ENCODE data around the gene OR2L13. TPM values are rescaled to one million over a fixed set of nuclear protein-coding genes. Genes with fewer than 3 reads are reported as not detected.

OR2L13 gene, protein sequence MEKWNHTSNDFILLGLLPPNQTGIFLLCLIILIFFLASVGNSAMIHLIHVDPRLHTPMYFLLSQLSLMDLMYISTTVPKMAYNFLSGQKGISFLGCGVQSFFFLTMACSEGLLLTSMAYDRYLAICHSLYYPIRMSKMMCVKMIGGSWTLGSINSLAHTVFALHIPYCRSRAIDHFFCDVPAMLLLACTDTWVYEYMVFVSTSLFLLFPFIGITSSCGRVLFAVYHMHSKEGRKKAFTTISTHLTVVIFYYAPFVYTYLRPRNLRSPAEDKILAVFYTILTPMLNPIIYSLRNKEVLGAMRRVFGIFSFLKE
- total RNA-seq, result not detected in 2 replicates
- total RNA-seq (2013), result 0.70 TPM
- 0.27 and 0.73 TPM in 2 replicates for polyA plus RNA-seq
- polyA minus RNA-seq, result 0.71 and 0.94 TPM in 2 replicates

DNA sequence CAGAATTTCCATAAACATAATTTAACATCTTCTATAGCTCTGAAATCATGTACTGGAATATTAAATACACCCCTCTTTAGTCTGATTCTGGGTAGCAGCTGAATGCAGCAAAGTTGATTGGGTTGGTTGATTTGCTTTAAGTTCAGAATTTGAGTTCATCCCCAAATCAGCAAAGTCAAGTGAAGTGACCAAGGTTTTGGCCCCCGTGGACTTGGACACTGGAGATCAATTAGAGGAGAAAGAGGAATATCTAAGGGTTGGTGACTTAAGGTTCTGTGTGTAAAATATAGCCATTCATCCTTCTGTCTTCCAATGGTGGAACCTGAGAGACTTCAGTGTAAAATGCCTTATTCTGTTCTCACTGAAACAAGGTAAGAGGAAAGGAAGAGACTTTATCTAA lies at the start of gene OR2L13:
OR2L13 (plus strand) TSS at position 301 of the 400 bp plus-strand sequence. CDS start 4,192 bp downstream, outside the sequence.
- H3K4me3 ChIP-seq (ENCODE audit: control extremely low read depth in 1 of 5, extremely low read depth in 1 of 5, insufficient read depth in 1 of 5, low read depth in 2 of 5, low read length in 4 of 5), result no peak within 1 kb of the TSS
- no peak within 1 kb of the TSS for H2AFZ ChIP-seq (ENCODE audit: insufficient read depth, low read depth, low read length, poor library complexity, severe bottlenecking)
- no peaks in the 10 kb centered on the region for H4K20me1 ChIP-seq (ENCODE audit: control insufficient read depth, insufficient read depth, low read length, poor library complexity, severe bottlenecking)
- no peak within 1 kb of the TSS for H3K4me2 ChIP-seq (replicated peaks; ENCODE audit: low read depth, low read length, poor library complexity, severe bottlenecking)
- TF ChIP-seq, protein P1, sequence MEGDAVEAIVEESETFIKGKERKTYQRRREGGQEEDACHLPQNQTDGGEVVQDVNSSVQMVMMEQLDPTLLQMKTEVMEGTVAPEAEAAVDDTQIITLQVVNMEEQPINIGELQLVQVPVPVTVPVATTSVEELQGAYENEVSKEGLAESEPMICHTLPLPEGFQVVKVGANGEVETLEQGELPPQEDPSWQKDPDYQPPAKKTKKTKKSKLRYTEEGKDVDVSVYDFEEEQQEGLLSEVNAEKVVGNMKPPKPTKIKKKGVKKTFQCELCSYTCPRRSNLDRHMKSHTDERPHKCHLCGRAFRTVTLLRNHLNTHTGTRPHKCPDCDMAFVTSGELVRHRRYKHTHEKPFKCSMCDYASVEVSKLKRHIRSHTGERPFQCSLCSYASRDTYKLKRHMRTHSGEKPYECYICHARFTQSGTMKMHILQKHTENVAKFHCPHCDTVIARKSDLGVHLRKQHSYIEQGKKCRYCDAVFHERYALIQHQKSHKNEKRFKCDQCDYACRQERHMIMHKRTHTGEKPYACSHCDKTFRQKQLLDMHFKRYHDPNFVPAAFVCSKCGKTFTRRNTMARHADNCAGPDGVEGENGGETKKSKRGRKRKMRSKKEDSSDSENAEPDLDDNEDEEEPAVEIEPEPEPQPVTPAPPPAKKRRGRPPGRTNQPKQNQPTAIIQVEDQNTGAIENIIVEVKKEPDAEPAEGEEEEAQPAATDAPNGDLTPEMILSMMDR (IDR thresholded peaks at IDR 0.05), result no peak
- no peak for TF ChIP-seq EZH2 (IDR thresholded peaks at IDR 0.05; ENCODE audit: borderline replicate concordance, insufficient read depth, low read depth, low read length, poor library complexity, severe bottlenecking)
- H3K4me1 ChIP-seq (ENCODE audit: control insufficient read depth in 2 of 2, insufficient read depth in 2 of 2, low read length in 2 of 2), result no peaks in the 10 kb centered on the region
- no peaks in the 10 kb centered on the region for H3K36me3 ChIP-seq (replicated peaks in 1 of 2; ENCODE audit: control extremely low read depth in 1 of 2, control insufficient read depth in 1 of 2, extremely low read depth in 1 of 2, insufficient read depth in 2 of 2, low read length in 1 of 2)
- no peak within 1 kb of the TSS for H3K9ac ChIP-seq (ENCODE audit: low read length)
- POLR2A ChIA-PET, result no interaction called here
- H3K27ac Mint-ChIP-seq, result no peak within 1 kb of the TSS
- H3K9me3 ChIP-seq (ENCODE audit: control extremely low read depth in 1 of 3, control insufficient read depth in 2 of 3, insufficient read depth in 1 of 3, low read length in 2 of 3), result no peaks in the 10 kb centered on the region
- CTCF ChIA-PET, result no interaction called here
- no peaks in the 10 kb centered on the region for H3K4me1 Mint-ChIP-seq
- no peaks in the 10 kb centered on the region for H3K27me3 Mint-ChIP-seq
- no peaks in the 10 kb centered on the region for H3K27me3 ChIP-seq (replicated peaks in 1 of 4; ENCODE audit: control extremely low read depth in 1 of 4, control insufficient read depth in 3 of 4, insufficient read depth in 4 of 4, low read length in 3 of 4)
- no peaks in the 10 kb centered on the region for H3K79me2 ChIP-seq (ENCODE audit: control insufficient read depth, insufficient read depth, low read length)
- H3K27ac ChIP-seq (ENCODE audit: low read length in 2 of 2), result no peak within 1 kb of the TSS
- no peak within 1 kb of the TSS for H3K4me3 Mint-ChIP-seq
- intact Hi-C loops (cut with micrococcal nuclease), result no loop called here
- H3K9me3 Mint-ChIP-seq (ENCODE audit: insufficient read depth), result peaks cover 4% of the 10 kb centered on the region
- no CpG with 5 or more reads among the region's 1 CpG for WGBS (ENCODE audit: insufficient coverage)
- no peak for ATAC-seq (ENCODE audit: low read depth)
- DNase-seq, result no peak

DNA sequence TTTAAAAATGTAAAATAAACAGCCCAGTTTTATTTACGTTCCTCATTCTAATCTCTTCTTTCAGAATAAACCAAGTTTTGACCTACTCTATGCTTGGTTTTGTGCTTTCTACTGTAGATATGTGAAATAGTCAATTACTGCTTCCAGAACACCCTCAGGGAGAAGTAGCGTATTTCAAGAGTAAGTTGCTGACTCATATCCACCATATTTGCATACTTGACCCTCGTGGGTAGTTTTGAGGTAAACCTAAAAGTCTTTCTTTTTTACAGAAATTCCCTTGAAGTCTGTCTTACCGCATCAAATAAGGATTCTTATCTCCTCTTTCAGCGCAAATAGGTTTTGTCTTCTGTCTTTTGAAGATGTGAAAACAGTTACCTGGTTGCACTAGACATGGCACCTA lies 49.8 kb upstream of the OR2L13 start:
- TF ChIP-seq, protein P1 (IDR thresholded peaks at IDR 0.05), result no peak
- TF ChIP-seq EZH2 (IDR thresholded peaks at IDR 0.05; ENCODE audit: borderline replicate concordance, insufficient read depth, low read depth, low read length, poor library complexity, severe bottlenecking), result no peak
- Histone ChIP-seq H3K4me3 (ENCODE audit: control extremely low read depth in 1 of 5, extremely low read depth in 1 of 5, insufficient read depth in 1 of 5, low read depth in 2 of 5, low read length in 4 of 5) (no peak overlapping the region), H3K79me2 (ENCODE audit: control insufficient read depth, insufficient read depth, low read length) (no peaks in the 10 kb centered on the region), H2AFZ (ENCODE audit: insufficient read depth, low read depth, low read length, poor library complexity, severe bottlenecking) (no peak overlapping the region), H3K9ac (ENCODE audit: low read length) (no peak overlapping the region), H3K27ac (ENCODE audit: low read length in 2 of 2) (no peak overlapping the region), H3K36me3 (replicated peaks in 1 of 2; ENCODE audit: control extremely low read depth in 1 of 2, control insufficient read depth in 1 of 2, extremely low read depth in 1 of 2, insufficient read depth in 2 of 2, low read length in 1 of 2) (no peaks in the 10 kb centered on the region), H3K4me2 (replicated peaks; ENCODE audit: low read depth, low read length, poor library complexity, severe bottlenecking) (no peak overlapping the region), H3K9me3 (ENCODE audit: control extremely low read depth in 1 of 3, control insufficient read depth in 2 of 3, insufficient read depth in 1 of 3, low read length in 2 of 3) (peaks cover 0 to 6% (median 0%) of the 10 kb centered on the region in 3 donors), H3K27me3 (replicated peaks in 1 of 4; ENCODE audit: control extremely low read depth in 1 of 4, control insufficient read depth in 3 of 4, insufficient read depth in 4 of 4, low read length in 3 of 4) (no peaks in the 10 kb centered on the region), H3K4me1 (ENCODE audit: control insufficient read depth in 2 of 2, insufficient read depth in 2 of 2, low read length in 2 of 2) (no peaks in the 10 kb centered on the region), H4K20me1 (ENCODE audit: control insufficient read depth, insufficient read depth, low read length, poor library complexity, severe bottlenecking) (no peaks in the 10 kb centered on the region)
- CTCF ChIA-PET, result no interaction called here
- H3K9me3 Mint-ChIP-seq (ENCODE audit: insufficient read depth), result peaks cover 4% of the 10 kb centered on the region
- intact Hi-C loops (cut with micrococcal nuclease), result no loop called here
- no peaks in the 10 kb centered on the region for H3K27me3 Mint-ChIP-seq
- ATAC-seq (ENCODE audit: low read depth) (no peak), DNase-seq (no peak)
- POLR2A ChIA-PET, result no interaction called here
- no peaks in the 10 kb centered on the region for H3K4me1 Mint-ChIP-seq
- no CpG with 5 or more reads among the region's 5 CpGs for WGBS (ENCODE audit: insufficient coverage)
- H3K4me3 Mint-ChIP-seq, result no peak overlapping the region
- no peak overlapping the region for H3K27ac Mint-ChIP-seq

Measured in B cell (primary cell).